MV-4-11 (cell line): ENCODE data around the gene BEST1.
"Not testable (repeated sequence)": the region's sequence is repeated elsewhere in the genome, so short reads cannot be mapped to it uniquely, and the experiment has no call there.

ENCODE experiments used
- DNase-seq: peaks from one replicate; lab custom pipeline; 2025; lab: John Stamatoyannopoulos, UW

Gene BEST1

DNA sequence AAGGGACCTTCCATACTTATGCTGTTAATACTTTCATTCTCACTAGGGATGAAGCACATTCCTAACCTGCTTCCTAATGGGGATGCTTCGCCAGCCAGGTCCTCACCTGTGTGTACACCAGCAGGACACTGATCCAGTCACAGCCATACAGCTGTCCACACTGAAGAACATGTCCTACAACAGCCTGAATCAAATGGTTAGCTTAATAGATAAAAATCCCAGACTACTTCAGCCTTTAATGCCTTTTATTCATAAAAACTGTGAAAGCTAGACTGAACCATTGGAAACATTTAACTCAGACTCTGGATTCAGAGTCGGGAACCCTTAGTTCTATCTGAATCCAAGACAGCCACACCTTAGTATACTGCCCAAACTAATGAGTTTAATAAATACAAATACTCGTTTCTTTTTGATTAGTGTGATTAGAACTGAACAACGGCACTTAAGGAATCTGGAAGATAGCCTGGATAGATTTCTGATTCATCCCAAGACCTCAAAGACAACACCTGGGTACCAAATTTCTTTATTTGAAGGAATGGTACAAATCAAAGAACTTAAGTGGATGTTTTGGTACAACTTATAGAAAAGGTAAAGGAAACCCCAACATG is 14.0 kb downstream of the BEST1 start:
- DNase-seq: no peak

DNA sequence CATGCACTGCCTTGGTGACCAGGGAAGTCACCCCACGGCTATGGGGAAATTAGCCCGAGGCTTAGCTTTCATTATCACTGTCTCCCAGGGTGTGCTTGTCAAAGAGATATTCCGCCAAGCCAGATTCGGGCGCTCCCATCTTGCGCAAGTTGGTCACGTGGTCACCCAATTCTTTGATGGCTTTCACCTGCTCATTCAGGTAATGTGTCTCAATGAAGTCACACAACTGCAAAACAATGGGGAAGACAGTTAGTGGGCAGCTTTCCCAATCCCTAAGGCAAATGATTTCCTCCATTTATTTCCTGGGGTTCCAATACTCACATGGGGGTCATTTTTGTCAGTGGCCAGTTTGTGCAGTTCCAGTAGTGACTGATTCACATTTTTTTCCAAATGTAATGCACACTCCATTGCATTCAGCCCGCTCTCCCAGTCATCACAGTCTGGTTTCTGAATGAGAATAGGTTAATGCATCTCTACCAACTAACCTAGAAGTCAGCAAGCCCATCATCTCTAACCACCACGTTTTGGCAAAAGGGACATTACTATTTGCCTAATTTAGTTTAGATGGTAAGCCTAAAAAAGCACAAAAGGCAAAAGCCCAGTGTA is 14.6 kb downstream of the BEST1 start:
- DNase-seq: not testable (repeated sequence)

DNA sequence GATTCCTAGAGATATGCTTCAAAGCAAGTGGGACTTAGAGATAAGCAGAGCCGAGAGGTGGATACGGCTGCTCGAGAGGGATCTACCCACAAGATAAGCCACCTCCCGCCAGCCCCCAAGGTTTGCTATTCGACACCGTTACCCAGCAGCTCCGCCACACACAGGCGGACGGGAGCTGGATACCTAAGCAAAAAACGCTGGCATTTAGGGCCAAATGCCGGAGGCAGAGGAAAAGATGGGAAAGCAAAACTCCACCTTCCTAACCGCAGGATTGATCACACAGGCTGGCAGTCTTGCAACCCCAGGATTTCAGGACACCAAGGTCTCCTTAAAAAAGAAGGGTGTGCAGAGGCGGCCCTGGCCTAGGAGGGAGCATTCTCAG is 16.6 kb downstream of the BEST1 start:
- DNase-seq: no peak

DNA sequence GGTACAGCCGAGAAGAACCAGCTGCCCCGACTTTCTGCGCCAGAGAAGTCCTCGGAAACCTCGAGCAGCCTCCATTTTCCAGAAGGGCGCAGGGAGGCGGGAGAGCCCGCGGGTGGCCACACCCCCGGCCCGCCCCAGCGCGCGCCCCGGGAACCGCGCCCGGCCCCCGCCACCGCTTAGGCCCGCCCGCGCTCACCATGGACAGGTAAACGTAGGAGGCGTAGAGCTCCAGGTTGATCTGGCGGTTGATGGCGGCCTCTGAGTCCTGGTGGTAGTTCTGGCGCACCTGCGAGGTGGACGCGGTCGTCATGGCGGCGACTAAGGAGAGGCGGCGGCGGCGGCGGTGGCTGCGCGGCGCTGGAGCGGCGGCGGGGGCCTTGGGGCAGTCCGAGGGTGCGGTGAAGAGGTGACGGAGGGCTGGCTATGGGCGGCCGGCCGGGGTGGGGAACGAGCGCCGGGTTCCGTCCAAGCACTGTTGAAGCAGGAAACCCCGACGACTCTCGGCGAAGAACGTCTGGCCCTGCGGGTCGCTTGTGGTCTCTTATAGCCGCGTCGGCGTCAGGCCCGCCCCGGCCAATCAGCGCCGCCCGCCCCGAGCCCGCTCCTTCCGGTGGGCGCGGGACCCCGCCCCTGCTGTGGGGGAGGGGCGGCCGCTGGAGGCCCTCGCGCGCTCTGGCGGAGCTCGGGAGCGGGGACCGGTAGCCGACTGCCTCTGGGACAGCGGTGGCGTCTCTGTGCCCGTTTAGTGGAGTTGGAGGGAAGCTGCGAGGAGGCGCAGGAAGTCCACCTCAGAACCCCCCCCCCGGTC is 17.2 kb downstream of the BEST1 start, which contains the start of gene FTH1:
Gene FTH1 (minus strand): TSS at position 519 of the 808 bp plus-strand sequence. CDS start 209 bp downstream, at position 310.
- DNase-seq: peak; percentile 85

- peak; percentile 58 for DNase-seq
These were observed 18.0 kb downstream of the BEST1 start for GRCh38 chr11:61967924-61968757.

GRCh38 chr11:61968758-61969390 is 18.7 kb downstream of the BEST1 start:
- DNase-seq: no peak

DNA sequence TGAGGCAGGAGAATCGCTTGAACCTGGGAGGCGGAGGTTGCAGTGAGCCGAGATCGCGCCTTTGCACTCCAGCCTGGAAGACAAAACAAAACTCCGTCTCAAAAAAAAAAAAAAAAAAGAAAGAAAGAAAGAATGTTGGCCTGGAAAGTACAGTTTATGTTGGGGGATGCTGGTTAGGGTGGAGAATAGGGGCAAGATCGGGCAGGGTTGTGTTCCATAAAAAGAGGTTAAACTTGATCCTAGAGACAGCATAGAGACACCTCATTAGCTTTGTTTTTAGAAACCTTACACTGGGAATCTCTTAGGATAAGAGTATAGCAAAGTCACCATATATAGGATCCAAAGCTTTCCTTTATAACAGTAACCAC is 19.2 kb downstream of the BEST1 start:
- no peak for DNase-seq

- peak; percentile 90 for DNase-seq
These were observed 19.9 kb downstream of the BEST1 start for GRCh38 chr11:61969838-61970662.

- DNase-seq: peak; percentile 97
These were observed 21.3 kb downstream of the BEST1 start for GRCh38 chr11:61971248-61972111.

- DNase-seq: no peak
These were observed 22.0 kb downstream of the BEST1 start for GRCh38 chr11:61972112-61972671.

DNA sequence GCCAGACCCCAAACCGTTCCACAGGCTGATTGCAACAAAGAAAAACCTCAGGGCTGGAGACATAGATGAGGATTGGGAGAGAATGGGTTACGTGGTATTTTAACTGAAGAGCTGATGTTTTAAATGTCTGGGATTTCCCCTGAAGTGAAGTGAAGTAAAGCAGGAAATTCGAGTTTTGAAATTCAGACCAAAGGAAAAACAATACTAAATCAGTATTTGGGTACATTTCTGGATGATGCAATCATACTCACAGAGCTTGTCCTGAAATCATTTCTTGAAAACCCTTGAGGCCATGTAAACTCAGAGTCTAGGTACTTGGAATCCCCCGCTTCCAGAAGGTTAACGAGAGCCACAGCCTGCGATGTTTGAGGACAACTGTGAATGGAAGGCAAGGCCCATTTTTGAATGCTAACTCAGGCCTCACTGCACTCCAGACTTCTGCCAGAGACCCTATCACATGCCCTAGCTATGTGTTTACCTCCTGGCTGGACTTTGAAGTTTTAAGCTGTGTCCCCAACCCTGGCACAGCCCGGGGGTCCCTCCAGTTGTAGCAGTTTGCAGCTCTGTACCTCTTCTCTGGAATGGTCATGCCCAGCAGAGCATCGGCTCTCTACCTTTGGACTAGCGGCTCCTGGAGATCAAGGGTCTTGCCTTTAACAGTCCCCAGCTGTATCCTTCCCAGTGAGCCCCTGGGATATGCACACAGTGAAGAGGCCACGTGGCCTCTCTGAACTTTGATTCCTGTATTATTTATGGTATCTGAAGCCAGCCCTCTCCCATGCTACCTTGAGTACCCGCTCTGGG is 22.7 kb downstream of the BEST1 start:
- peak; percentile 66 for DNase-seq

- no peak for DNase-seq
These were observed 23.5 kb downstream of the BEST1 start for GRCh38 chr11:61973476-61974162.

GRCh38 chr11:61974766-61975631 is 24.8 kb downstream of the BEST1 start:
- DNase-seq: no peak

- DNase-seq: peak; percentile 55
These were observed 25.7 kb downstream of the BEST1 start for GRCh38 chr11:61975638-61976419.

DNA sequence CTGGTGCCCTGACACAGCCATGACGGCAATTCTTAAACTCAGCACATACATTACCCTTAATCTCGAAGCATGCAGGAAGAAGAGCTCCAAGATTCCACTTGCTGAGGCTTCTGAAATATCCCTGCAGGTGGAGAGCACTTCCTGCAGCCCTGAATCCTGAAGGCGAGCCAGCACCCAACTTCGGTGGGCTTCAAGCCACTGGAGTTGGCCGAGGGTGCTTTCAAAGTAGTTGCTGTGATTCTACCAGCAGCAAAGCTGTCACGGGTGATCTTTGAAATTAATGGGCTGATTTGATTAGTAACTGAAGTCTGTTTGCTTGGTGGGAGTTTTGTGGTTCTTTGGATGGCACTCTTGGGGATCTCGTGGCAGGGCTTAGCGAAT is 26.3 kb downstream of the BEST1 start:
- no peak for DNase-seq

DNA sequence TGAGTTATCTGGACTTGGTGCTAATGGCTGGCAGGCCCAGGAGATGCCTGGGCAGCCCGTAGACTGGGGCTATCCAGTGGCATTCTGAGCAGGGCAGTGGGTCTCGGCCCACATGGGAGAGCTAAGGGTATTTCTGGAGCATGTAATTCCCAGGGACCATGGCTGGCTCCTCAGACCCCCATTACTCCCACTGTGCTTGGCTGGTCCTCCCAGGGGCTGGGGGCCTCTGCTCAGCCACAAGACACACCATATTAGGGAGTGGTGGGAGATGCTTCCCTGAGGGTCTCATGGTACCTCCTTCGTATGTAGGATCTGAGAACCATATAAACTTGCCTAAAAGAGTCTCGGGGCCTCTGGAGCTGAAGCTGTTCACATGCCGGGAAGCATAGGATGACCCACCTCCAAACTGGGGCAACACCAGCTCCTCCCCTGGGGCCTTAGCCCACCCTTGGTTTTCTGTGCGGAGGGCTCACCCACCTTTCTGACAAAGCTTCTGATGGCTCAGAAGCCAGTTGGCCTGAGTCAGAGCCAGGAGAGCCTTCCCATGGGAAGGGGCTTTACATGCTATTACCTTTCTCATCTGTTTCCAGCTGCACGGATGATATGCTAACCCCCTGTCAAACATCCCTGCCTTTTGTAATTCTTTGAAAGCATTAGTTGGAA is 26.8 kb downstream of the BEST1 start:
- no peak for DNase-seq
